SK-N-MC (cell line): ENCODE data around the gene NKD2.

ENCODE experiments used
- EZH2 ChIP-seq: fragments of 200-600 bp; sonication (generic); IDR thresholded peaks from one replicate; pipeline ENCODE4 v1.6.1; 2017; ENCODE audit warnings: antibody characterized with exemption
- FOXP2 ChIP-seq: optimal IDR thresholded peaks from 2 replicates; pipeline ENCODE3; 2011; ENCODE audit warnings: mild to moderate bottlenecking, moderate library complexity; ENCODE audit not compliant: insufficient read depth; ENCODE audit errors: extremely low read length, control extremely low read depth
- POLR2AphosphoS5 ChIP-seq: IDR thresholded peaks from 2 replicates; pipeline ENCODE4 v1.6.1; 2012; ENCODE audit warnings: mild to moderate bottlenecking, low read depth, low read length, borderline replicate concordance

DNA sequence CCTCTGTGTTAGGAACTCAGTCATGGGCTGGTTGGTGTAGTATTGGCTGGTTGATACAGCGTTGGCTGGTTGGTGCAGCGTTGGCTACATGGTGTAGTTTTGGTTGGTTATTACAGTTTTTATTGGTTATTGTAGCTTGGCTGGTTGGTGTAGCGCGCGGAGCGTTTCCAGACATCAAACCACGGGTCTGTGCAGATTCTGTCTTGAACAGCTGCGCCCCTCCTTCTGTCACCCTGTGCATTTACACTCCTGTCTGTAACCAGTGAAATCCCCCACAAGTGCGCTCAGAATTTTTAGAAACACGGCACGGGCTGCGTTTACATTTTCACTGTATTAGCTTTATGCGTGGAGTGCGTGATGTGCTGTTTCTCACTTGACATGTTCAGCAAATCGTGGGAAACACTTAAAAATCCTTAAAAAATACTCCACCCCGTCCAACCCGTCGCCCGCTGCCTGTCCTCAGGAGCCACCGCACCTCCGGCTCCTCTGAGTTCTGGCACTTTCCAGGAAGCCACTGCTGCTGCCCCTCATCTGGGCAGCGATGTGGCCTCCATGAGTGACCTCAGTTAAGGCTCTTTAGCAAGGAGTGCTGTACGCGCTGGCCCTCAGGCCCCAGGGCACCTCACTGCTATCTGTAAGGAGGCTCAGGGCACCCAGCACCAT is 20.8 kb downstream of the NKD2 start:
- TF ChIP-seq POLR2AphosphoS5 (no peak), EZH2 (no peak), FOXP2 (no peak)
